GM19455 (cell line): Measurements from ENCODE around the gene SP140.
"Not testable (repeated sequence)": the region's sequence is repeated elsewhere in the genome, so short reads cannot be mapped to it uniquely, and the experiment has no call there.

Experiments
- ATAC-seq: cut with Tn5 transposase; IDR thresholded peaks from one replicate; pipeline ENCODE4 v1.9.1; 2021; ENCODE audit not compliant: unreplicated experiment

SP140 gene

GRCh38 chr2:230324503-230324902 lies 99.0 kb downstream of the SP140 start:
- ATAC-seq, result no peak

- ATAC-seq, result no peak
Observed at GRCh38 chr2:230325316-230326243, 100.0 kb downstream of the SP140 start.

GRCh38 chr2:230326453-230327417 lies 101.2 kb downstream of the SP140 start, which contains the start of gene SP140L:
Gene SP140L (plus strand): TSS chr2:230327193. CDS start chr2:230327270, 77 bp downstream.
- ATAC-seq, result peak; percentile 86

GRCh38 chr2:230327418-230328154 lies 102.0 kb downstream of the SP140 start:
- peak; percentile 73 for ATAC-seq

- ATAC-seq, result no peak
Observed at GRCh38 chr2:230328155-230328458, 102.6 kb downstream of the SP140 start.

GRCh38 chr2:230329946-230330605 lies 104.5 kb downstream of the SP140 start:
- ATAC-seq, result no peak

GRCh38 chr2:230330725-230331124 lies 105.2 kb downstream of the SP140 start:
- ATAC-seq, result no peak

- ATAC-seq, result no peak
Observed at GRCh38 chr2:230335461-230335863, 109.9 kb downstream of the SP140 start.

- ATAC-seq, result no peak
Observed at GRCh38 chr2:230335864-230336506, 110.4 kb downstream of the SP140 start.

GRCh38 chr2:230341936-230342528 lies 116.5 kb downstream of the SP140 start:
- ATAC-seq, result not testable (repeated sequence)

GRCh38 chr2:230343041-230343624 lies 117.6 kb downstream of the SP140 start:
- not testable (repeated sequence) for ATAC-seq

GRCh38 chr2:230343747-230344146 lies 118.2 kb downstream of the SP140 start:
- ATAC-seq, result no peak

GRCh38 chr2:230346465-230346864 lies 120.9 kb downstream of the SP140 start:
- ATAC-seq, result no peak

- no peak for ATAC-seq
Observed at GRCh38 chr2:230346921-230347533, 121.5 kb downstream of the SP140 start.

- ATAC-seq, result no peak
Observed at GRCh38 chr2:230347659-230348305, 122.2 kb downstream of the SP140 start.

GRCh38 chr2:230348787-230349186 lies 123.3 kb downstream of the SP140 start:
- ATAC-seq, result no peak

GRCh38 chr2:230356084-230356483 lies 130.5 kb downstream of the SP140 start:
- ATAC-seq, result no peak

- no peak for ATAC-seq
Observed at GRCh38 chr2:230358305-230358704, 132.8 kb downstream of the SP140 start.
